OCI-LY1 (cell line): ENCODE data around the gene KRT32.

Experiments
- H2AFZ ChIP-seq: fragments of 200-600 bp; sonication (generic), shearing (Covaris generic); 2 replicates; pipeline ENCODE4 v1.6.0; 2014; ENCODE audit warnings: antibody characterized with exemption, mild to moderate bottlenecking, low read length
- H3F3A ChIP-seq: fragments of 200-600 bp; sonication (generic), shearing (Covaris generic); 2 replicates; pipeline ENCODE4 v1.6.0; 2014; ENCODE audit warnings: mild to moderate bottlenecking, antibody characterized with exemption, low read length, moderate library complexity; ENCODE audit not compliant: insufficient read depth
- H3K27ac ChIP-seq: fragments of 200-600 bp; sonication (generic); 2 replicates; pipeline ENCODE4 v1.5.1; 2014; ENCODE audit warnings: low read length, mixed run types, mild to moderate bottlenecking, low read depth; ENCODE audit not compliant: poor library complexity, severe bottlenecking
- H3K27me3 ChIP-seq: fragments of 200-600 bp; sonication (generic); 2 replicates; pipeline ENCODE4 v1.6.0; 2014; ENCODE audit warnings: antibody characterized with exemption, mild to moderate bottlenecking, low read length, moderate library complexity; ENCODE audit not compliant: insufficient read depth
- H3K36me3 ChIP-seq: fragments of 200-600 bp; sonication (generic); 2 replicates; pipeline ENCODE4 v1.6.1; 2014; ENCODE audit warnings: mild to moderate bottlenecking, antibody characterized with exemption, low read length, moderate library complexity, mixed read lengths; ENCODE audit not compliant: insufficient read depth
- H3K4me1 ChIP-seq: fragments of 200-600 bp; sonication (generic); 2 replicates; pipeline ENCODE4 v1.5.1; 2014; ENCODE audit warnings: mild to moderate bottlenecking, low read length, moderate library complexity; ENCODE audit not compliant: insufficient read depth, severe bottlenecking
- H3K4me2 ChIP-seq: fragments of 200-600 bp; sonication (generic), shearing (Covaris generic); 2 replicates; pipeline ENCODE4 v1.6.1; 2014; ENCODE audit warnings: low read length
- H3K4me3 ChIP-seq: fragments of 200-600 bp; sonication (generic); 2 replicates; pipeline ENCODE4 v1.5.1; 2014; ENCODE audit warnings: low read length, low read depth, mild to moderate bottlenecking, mixed read lengths; ENCODE audit not compliant: poor library complexity, severe bottlenecking
- H3K79me2 ChIP-seq: fragments of 200-600 bp; shearing (Covaris generic); 2 replicates; pipeline ENCODE4 v1.6.1; 2016; ENCODE audit warnings: mixed run types, low read length, mixed read lengths; ENCODE audit not compliant: insufficient read depth
- H3K9ac ChIP-seq: fragments of 200-600 bp; sonication (generic), shearing (Covaris generic); 2 replicates; pipeline ENCODE4 v1.6.1; 2014; ENCODE audit warnings: mild to moderate bottlenecking, low read length, mixed read lengths
- H3K9me2 ChIP-seq: fragments of 200-600 bp; sonication (generic), shearing (Covaris generic); 2 replicates; pipeline ENCODE4 v1.6.1; 2014; ENCODE audit warnings: low read depth, mild to moderate bottlenecking, low read length, mixed read lengths
- H3K9me3 ChIP-seq: fragments of 200-600 bp; shearing (Covaris generic); 2 replicates; pipeline ENCODE4 v1.6.1; 2014; ENCODE audit warnings: low read length, mixed read lengths
- H4K20me1 ChIP-seq: fragments of 200-600 bp; sonication (generic), shearing (Covaris generic); 2 replicates; pipeline ENCODE4 v1.6.0; 2016; ENCODE audit warnings: mild to moderate bottlenecking, low read length; ENCODE audit not compliant: insufficient read depth
- EZH2 ChIP-seq: fragments of 200-600 bp; sonication (generic), shearing (Covaris generic); IDR thresholded peaks from 2 replicates; pipeline ENCODE4 v1.8.0; 2017; ENCODE audit warnings: borderline replicate concordance, mixed run types, mild to moderate bottlenecking, antibody characterized with exemption, low read length, moderate library complexity, mixed read lengths
- TF ChIP-seq, protein P1 (sequence below): fragments of 200-600 bp; sonication (generic), shearing (Covaris generic); IDR thresholded peaks from 2 replicates; pipeline ENCODE4 v1.5.1; 2017; ENCODE audit warnings: mild to moderate bottlenecking, antibody characterized with exemption, low read length, moderate library complexity, mixed read lengths

The KRT32 gene

GRCh38 chr17:41464173-41464572 is 3.0 kb downstream of the KRT32 start:
- Histone ChIP-seq H3K27ac (no peak overlapping the region), H3K4me3 (no peak overlapping the region), H4K20me1 (no peaks in the 10 kb centered on the region), H3K9me2 (no peaks in the 10 kb centered on the region), H3K36me3 (no peaks in the 10 kb centered on the region), H3K79me2 (no peaks in the 10 kb centered on the region), H3K4me2 (no peak overlapping the region), H3K27me3 (peaks cover 4% of the 10 kb centered on the region; the same call in 1 of the 2 replicates), H3K9me3 (no peaks in the 10 kb centered on the region), H2AFZ (no peak overlapping the region), H3K4me1 (no peaks in the 10 kb centered on the region), H3K9ac (no peak overlapping the region), H3F3A (no peaks in the 10 kb centered on the region)
- TF ChIP-seq, protein P1, sequence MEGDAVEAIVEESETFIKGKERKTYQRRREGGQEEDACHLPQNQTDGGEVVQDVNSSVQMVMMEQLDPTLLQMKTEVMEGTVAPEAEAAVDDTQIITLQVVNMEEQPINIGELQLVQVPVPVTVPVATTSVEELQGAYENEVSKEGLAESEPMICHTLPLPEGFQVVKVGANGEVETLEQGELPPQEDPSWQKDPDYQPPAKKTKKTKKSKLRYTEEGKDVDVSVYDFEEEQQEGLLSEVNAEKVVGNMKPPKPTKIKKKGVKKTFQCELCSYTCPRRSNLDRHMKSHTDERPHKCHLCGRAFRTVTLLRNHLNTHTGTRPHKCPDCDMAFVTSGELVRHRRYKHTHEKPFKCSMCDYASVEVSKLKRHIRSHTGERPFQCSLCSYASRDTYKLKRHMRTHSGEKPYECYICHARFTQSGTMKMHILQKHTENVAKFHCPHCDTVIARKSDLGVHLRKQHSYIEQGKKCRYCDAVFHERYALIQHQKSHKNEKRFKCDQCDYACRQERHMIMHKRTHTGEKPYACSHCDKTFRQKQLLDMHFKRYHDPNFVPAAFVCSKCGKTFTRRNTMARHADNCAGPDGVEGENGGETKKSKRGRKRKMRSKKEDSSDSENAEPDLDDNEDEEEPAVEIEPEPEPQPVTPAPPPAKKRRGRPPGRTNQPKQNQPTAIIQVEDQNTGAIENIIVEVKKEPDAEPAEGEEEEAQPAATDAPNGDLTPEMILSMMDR, result no peak
- TF ChIP-seq EZH2, result no peak

DNA sequence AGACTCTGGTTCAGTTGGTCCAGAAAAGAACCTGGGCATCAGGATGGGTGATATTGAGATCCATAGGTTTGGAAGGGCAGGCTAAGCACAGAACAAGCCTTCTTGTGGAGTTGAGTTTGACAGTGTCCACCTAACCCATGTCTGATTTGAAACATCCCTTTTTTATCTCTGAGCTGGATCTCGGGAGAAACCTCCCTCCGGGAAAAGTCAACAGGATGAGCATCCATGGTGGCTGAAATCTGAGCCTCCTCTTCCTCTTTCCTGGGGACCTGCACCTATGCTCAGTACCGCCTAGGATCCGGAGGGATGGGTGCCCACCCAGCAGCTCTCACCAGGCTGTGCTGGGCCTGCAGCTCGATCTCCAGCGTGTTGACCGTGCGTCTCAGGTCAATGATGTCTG is 3.4 kb downstream of the KRT32 start:
- Histone ChIP-seq H3K4me2 (no peak overlapping the region), H3K4me3 (no peak overlapping the region), H3F3A (no peaks in the 10 kb centered on the region), H3K27me3 (peaks cover 4% of the 10 kb centered on the region; the same call in 1 of the 2 replicates), H3K4me1 (no peaks in the 10 kb centered on the region), H3K36me3 (no peaks in the 10 kb centered on the region), H3K27ac (no peak overlapping the region), H3K79me2 (no peaks in the 10 kb centered on the region), H3K9me2 (no peaks in the 10 kb centered on the region), H4K20me1 (no peaks in the 10 kb centered on the region), H2AFZ (no peak overlapping the region), H3K9ac (no peak overlapping the region), H3K9me3 (no peaks in the 10 kb centered on the region)
- TF ChIP-seq, protein P1, result no peak
- TF ChIP-seq EZH2, result no peak

- no peaks in the 10 kb centered on the region for H3K9me2 ChIP-seq
- no peak for TF ChIP-seq EZH2
- TF ChIP-seq, protein P1, result no peak
- H3K9me3 ChIP-seq, result no peaks in the 10 kb centered on the region
- no peaks in the 10 kb centered on the region for H3F3A ChIP-seq
- H2AFZ ChIP-seq, result no peak overlapping the region
- no peaks in the 10 kb centered on the region for H3K4me1 ChIP-seq
- H3K9ac ChIP-seq, result no peak overlapping the region
- no peaks in the 10 kb centered on the region for H4K20me1 ChIP-seq
- no peaks in the 10 kb centered on the region for H3K36me3 ChIP-seq
- H3K79me2 ChIP-seq, result no peaks in the 10 kb centered on the region
- H3K27ac ChIP-seq, result no peak overlapping the region
- H3K4me3 ChIP-seq, result no peak overlapping the region
- no peak overlapping the region for H3K4me2 ChIP-seq
- peaks cover 4% of the 10 kb centered on the region; the same call in 1 of the 2 replicates for H3K27me3 ChIP-seq
These were observed 4.5 kb downstream of the KRT32 start for GRCh38 chr17:41462705-41463104.
